ENCODE measurements around the gene ATP5PB.

The ATP5PB gene

GRCh38 chr1:111446967-111447892 lies 2.0 kb upstream of the ATP5PB start:
- no peak for DNase-seq

DNA sequence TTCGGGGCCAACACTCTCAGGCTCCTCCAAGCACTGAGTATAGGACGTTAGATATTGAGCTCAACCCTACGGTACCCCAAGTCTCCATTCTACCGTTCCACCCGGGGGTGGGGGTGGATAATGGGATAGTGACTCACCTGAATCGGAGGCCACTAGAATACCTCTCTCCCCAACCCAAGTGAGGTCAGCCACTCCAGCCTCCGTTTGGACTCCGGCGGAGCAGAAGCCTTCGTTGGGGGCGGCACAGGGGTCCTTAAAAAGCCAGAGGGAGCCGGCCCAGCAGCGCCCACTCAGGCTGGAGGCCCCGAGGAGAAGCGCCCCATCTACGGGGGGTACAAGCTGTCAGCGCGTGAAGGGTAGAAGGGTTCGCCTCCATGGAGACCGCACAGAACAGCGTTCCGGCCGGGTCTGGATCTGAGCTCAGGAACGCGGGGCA lies 764 bp upstream of the ATP5PB start:
- no peak for DNase-seq

GRCh38 chr1:111449703-111450017 lies 396 bp downstream of the ATP5PB start:
- DNase-seq: no peak

DNA sequence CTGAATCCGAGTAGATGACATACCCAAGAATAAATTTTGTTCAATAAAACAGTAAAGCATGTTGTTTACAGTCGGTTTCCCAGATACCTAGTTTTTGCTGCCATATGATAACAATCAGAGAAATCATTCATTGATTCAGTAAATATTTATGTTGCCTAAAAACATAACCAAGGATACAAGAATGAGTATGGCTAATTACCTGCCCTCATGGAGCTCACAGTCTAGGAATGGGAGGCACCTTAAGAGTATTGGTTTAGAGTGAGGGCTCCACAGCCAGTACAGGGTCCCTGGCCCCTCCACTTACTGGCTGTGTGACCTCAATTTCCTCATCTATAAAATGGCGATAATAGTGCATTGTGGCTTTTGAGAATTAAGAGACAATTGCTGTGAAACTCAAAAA lies 921 bp downstream of the ATP5PB start:
- no peak for DNase-seq

DNA sequence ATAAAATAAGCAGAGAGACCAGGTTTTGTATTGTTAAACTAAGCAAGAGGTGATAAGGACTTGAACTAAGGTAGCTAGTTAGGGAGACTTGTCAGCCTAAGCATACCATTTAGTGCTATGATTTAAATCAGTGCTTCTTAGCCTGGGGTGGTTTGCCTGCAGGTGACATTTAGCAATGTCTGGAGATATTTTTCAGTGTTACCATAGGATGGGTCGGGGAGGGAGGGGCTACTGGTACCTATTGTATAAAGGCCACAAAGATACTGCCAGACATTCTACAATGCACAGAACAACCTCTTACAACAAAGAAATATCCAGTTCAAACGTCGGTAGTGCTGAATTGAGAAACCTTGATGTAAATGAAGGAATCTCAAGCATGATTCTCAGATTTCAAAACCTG lies 3.3 kb downstream of the ATP5PB start:
- DNase-seq: no peak

DNA sequence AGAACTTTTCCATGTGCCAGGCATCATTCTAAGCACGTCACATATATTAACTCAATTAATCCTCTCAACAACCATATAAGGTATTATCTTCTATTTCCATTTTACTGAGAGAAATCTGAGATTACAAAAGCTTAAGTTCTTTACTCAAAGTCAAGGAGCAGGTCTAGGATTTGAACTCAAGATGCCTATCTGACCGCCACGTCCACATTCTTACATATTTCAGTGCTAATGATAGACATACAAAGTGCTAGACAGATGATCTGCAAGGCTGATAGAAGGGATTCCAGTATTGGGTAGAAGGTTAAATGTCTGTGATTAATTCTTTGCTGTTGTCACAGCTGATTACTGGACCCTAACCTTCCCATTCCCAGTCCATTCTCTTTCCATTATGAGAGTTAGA lies 4.4 kb downstream of the ATP5PB start:
- DNase-seq: no peak

- DNase-seq: no peak
These were observed 5.8 kb downstream of the ATP5PB start for GRCh38 chr1:111454859-111455641.

- no peak for DNase-seq
These were observed 6.4 kb downstream of the ATP5PB start for GRCh38 chr1:111455642-111456031.

DNA sequence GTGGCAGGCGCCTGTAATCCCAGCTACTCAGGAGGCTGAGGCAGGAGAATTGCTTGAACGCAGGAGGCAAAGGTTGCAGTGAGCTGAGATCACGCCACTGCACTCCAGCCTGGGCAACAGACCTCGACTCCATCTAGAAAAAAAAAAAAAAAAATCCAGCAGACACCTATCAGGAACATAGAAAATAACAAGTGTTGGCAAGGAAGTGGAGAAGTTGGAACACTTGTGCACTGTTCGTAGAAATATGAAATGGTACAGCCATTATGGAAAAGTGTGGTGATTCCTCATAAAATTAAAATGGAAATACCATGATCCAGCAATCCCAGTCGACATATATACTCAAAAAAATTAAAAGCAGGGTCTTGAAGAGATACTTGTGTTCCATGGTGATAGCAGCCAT lies 12.5 kb downstream of the ATP5PB start:
- no peak for DNase-seq

GRCh38 chr1:111462370-111463028 lies 13.2 kb downstream of the ATP5PB start:
- no peak for DNase-seq

GRCh38 chr1:111463029-111463683 lies 13.9 kb downstream of the ATP5PB start:
- DNase-seq: no peak

DNA sequence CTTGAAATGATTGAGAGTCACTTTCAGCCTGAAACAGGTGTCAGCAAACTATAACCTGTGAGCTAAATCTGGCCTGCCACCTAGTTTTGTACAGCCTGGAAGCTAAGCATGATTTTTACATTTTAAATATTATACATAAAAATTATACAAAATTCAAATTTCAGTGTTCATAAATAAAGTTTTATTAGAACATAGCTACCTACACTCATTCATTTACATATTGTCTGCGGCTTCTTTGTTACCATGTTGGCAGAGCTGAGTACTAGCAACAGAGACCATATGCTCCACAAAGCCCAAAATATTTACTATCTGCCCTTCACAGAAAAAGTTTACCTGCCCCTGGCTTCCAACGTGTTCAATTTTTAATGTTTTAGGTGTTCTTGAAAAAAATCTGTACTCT lies 16.5 kb downstream of the ATP5PB start:
- DNase-seq: no peak

DNA sequence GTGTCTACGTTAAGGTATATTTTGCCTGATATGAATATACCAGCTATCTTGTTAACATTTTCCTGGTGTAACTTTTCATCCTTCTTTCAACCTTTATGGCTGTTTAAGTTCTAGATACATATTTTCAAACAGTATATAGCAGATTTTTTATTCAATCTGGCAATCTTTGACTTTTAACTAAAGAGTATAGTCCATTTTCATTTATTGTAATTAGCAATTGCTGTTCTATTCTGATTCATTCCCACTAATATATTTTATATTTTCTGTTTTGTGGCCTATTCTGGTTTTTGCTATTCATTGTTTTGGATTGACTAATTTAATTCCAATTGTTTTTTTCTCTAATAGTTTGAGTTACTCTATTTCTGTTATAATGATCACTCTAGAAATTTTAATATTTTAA lies 17.2 kb downstream of the ATP5PB start:
- DNase-seq: no peak

DNA sequence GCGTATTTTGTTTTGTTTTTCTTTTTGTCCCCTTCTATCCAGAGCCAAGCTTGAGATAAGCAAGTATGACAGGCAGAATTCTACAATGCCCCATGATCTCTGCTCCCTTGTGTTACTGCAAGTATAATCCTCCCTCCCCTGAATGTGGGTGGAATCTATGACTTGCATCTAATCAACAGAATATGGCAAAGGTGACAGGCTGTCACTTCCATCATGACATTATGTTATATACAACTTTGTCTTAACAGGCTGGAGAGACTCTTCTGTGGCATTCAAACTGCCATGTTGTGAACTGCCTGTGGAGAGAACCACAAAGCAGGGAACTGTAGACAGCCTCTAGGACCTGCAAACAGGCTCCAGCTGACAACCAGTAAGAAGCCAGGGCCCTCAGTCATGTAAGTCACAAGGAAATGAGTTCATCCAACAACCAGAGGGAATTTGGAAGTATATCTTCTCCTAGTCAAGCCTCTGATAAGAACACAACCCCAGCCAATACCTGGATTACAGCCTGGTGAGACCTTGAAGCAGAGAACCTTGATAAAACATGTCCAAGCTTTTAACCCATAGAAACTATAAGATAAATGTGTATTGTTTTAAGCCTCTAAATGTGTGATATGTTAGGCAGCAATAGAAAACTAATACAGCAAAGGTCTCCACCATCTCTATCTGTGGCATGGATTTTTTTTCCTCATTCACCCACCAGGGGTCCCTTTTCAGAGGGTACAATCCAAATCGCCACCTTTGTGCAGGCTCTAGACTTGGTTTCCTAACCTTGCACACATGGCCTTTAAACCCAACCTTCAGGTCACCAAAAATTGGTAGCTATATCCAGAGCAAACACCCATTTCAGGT lies 18.8 kb downstream of the ATP5PB start:
- DNase-seq: no peak

DNA sequence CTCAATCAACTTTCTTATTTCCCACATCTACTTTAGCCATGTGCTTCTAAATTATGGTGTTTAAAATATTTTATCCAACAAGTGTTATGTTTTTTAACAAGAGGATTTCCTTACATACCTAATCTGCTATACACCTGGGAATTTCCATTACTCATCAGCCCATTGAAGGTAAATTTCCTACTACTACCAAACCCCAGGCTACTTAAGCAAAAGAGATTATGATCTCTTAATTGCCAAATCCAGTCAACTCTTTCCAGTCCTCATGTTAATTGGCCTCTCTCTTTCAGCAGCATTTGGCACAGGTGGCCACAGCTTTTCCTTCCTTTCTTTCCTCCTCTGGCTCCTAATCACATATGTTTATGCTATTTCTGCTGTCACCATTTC lies 19.4 kb downstream of the ATP5PB start:
- no peak for DNase-seq

- no peak for DNase-seq
These were observed 20.3 kb downstream of the ATP5PB start for GRCh38 chr1:111469539-111469938.

GRCh38 chr1:111470596-111470995 lies 21.3 kb downstream of the ATP5PB start:
- no peak for DNase-seq

GRCh38 chr1:111471012-111471411 lies 21.7 kb downstream of the ATP5PB start:
- DNase-seq: no peak

DNA sequence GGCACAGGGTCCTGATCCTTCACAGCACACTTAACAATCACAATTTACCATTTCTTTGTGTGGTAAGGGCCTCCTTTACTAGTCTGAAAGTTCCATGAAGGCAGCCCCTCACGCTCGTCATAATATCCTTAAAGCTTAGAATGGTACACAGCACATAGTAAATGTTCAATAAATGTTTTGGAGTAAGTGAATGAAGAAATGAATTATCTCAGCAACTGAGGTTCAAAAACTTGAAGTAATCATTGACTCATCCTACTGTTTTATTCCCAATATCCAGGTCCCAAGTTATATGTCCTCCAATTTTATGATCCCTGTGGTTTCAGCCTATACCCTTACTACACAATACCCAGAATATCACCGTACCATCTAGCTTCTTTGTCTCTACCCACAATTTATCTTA lies 22.3 kb downstream of the ATP5PB start:
- no peak for DNase-seq

GRCh38 chr1:111474106-111474505 lies 24.8 kb downstream of the ATP5PB start:
- no peak for DNase-seq

DNA sequence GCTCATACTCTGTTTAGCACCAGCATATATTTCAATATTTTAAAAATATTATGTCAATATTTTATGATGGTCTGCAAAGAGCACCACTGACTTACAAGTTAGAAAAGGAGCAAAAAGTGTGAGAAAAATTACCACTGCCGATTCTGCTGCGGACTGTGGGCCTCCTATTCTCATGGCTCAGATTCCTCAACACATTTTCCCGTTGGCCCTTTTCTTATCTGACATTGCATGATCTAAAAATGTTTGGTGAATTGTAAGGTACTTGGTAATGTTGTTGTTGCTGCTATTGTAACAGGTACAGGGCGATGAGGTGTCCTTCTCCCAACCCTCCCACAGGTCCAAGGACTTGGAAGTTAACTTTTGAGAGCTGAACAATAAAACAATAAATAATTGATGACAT lies 25.3 kb downstream of the ATP5PB start:
- no peak for DNase-seq

DNA sequence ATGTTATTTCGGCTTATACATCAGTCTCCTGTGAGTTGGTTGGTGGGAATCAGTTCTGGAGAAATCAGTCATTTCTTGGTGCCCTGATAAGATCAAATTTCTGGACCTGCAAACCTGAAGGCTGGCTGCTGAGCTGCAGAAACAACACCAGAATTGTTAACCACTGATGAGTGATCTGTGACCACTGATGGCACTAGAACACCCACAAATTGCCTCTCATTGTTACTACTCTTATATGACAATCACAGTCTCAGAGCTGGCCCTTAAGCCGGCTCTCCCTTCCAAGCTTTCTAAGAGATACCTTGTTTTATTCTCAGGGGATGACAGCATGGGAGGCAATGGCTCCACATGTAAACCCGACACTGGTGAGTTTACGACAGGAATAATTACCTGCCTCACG lies 26.4 kb downstream of the ATP5PB start:
- no peak for DNase-seq
